DMS153 (cell line): ENCODE data around the gene NT5DC2.
"Not testable (repeated sequence)": the region's sequence is repeated elsewhere in the genome, so short reads cannot be mapped to it uniquely, and the experiment has no call there.

Source experiments
- DNase-seq: peaks from one replicate; lab custom pipeline; 2025; lab: John Stamatoyannopoulos, UW

The NT5DC2 gene

GRCh38 chr3:52537165-52537620 lies 3.5 kb upstream of the NT5DC2 start:
- no peak for DNase-seq

- DNase-seq: peak; percentile 91
Observed at GRCh38 chr3:52536369-52537164, 2.9 kb upstream of the NT5DC2 start, which contains the start of gene UQCC5. TSS of gene UQCC5 (plus strand) at chr3:52536605. CDS start at chr3:52536756, 151 bp downstream.

- DNase-seq: no peak
Observed at GRCh38 chr3:52536112-52536368, 2.4 kb upstream of the NT5DC2 start.

- no peak for DNase-seq
Observed at GRCh38 chr3:52535411-52536111, 1.9 kb upstream of the NT5DC2 start.

GRCh38 chr3:52534281-52535183 lies 875 bp upstream of the NT5DC2 start:
- peak; percentile 27 for DNase-seq

GRCh38 chr3:52532838-52533622 lies 627 bp downstream of the NT5DC2 start:
- no peak for DNase-seq

GRCh38 chr3:52532517-52532837 lies 1.2 kb downstream of the NT5DC2 start:
- no peak for DNase-seq

- DNase-seq: no peak
Observed at GRCh38 chr3:52531860-52532516, 1.7 kb downstream of the NT5DC2 start.

GRCh38 chr3:52530918-52531826 lies 2.5 kb downstream of the NT5DC2 start:
- DNase-seq: no peak

GRCh38 chr3:52529376-52530333 lies 4.0 kb downstream of the NT5DC2 start:
- DNase-seq: no peak

- no peak for DNase-seq
Observed at GRCh38 chr3:52528586-52529375, 4.9 kb downstream of the NT5DC2 start.

GRCh38 chr3:52527732-52528585 lies 5.7 kb downstream of the NT5DC2 start:
- DNase-seq: no peak

- no peak for DNase-seq
Observed at GRCh38 chr3:52527039-52527731, 6.5 kb downstream of the NT5DC2 start.

GRCh38 chr3:52526671-52527038 lies 7.0 kb downstream of the NT5DC2 start:
- not testable (repeated sequence) for DNase-seq

- DNase-seq: no peak
Observed at GRCh38 chr3:52525680-52526561, 7.7 kb downstream of the NT5DC2 start.
